HG03565 (cell line): ENCODE data around the gene ASB10.

Experiments used
- ATAC-seq: cut with Tn5 transposase; IDR thresholded peaks from one replicate; pipeline ENCODE4 v1.9.1; 2021; ENCODE audit warnings: mild to moderate bottlenecking, moderate library complexity; ENCODE audit not compliant: unreplicated experiment

Gene ASB10

DNA sequence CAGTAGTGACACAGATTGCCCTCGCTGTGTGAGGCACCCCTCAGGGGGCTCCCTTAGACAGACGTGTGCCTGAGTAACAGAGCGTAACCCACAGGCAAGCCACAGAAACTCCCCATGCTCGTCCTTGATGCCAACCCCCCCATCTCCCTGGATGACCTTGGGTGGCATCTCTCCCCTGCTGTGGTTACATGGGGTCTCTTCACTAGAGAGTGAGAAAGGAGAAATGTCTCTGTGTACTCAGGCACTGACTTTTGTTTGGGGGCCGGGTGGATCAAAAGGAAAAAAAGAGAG is 1.1 kb upstream of the ASB10 start:
- ATAC-seq = no peak

DNA sequence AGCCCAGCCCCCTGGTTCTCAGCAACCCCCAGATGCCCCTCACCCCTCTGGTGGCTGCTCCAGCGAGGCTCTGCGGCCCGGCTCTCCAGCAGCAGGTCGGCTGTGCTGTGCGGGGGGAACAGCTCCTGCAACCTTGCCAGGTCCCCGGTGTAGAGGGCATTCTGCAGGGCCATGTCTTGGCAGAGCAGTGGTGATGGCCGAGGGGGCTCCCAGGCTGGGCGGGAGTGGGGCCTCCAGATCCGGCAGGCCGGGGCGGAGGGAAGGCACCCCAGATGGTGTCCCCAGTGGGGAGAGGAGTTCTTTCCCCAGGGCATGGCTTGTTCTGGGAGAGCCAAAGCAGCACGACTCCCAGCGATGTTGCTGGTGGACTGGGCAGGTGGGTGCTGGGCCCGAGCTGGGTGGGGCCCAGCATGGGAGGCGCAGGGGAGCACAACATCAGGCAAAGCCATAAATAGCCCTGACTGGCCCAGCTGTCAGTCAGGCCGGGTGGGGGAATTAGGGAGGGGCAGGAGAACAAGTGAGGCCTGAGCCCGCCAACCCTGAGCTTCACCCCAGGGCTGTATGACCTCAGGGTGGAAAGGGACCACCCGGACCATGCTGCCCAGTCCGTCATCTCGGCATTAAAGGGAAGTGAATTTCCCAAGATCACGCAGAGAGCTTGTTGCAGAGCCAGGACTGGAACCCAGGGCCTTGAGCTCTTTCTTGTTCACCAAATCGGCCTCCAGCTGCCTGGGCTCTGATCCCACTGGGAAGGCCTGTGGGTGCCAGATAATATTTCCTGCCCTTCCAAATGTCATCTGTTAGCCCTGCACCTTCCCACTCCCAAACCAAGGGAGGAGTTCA is 580 bp upstream of the ASB10 start:
- ATAC-seq = no peak

DNA sequence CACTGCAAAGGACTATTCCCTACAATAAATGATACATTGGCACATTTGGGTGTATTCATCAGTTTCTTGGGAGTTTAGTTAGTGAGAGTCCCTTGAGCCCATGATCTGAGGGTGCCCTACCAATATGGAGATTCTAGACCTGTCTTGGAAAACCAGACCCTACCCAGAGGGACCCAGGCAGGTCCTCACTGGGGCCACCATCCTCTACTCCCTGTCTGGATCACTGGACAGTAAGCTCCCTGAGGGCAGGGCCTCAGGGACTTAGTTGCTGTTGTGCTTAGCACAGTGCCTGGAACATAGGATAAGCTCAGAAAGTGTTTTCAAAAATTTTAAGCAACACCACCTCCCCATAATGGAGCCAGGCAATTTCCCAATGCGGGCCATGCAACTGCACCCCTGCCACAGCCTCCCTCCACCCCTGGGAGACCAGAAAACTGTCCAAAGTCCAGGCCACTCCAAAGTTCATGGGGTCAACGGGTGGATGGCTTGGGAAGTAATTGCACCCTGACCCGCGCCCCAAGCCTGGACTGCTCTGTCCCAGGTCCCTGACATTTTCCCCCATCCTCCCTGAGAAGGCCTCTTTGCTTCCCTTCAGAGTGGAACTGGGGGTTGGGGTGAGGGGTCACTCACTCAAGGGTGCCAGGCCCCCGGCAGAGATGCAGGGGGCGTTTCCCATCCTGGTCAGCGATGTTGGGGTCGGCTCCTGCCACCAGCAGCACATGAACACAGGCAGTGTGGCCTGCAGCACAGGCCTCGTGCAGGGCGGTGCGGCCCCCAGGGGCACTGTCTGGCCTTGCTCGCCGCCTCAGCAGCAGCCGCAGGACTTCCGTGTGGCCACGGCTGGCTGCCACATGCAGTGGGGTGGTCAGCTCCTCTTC is 1.0 kb downstream of the ASB10 start:
- ATAC-seq = no peak

DNA sequence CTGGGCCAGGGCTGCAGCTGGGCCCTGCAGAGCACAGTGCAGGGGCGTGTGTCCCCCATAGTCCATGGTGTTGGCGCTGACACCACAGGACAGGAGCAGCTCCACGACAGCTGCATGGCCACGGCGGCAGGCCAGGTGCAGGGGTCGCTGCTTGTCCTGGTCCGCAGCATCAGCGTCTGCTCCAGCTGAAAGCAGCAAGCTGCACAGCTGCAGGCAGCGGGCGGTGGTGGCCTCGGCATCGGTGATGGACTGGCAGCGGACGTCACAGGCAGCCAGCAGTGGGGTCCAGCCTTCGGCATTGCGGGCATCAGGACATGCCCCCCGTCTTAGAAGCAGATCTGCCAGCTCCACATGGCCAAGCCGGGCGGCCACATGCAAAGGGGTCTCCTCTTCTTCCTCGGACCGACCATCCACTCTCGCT is 6.0 kb downstream of the ASB10 start:
- no peak for ATAC-seq

DNA sequence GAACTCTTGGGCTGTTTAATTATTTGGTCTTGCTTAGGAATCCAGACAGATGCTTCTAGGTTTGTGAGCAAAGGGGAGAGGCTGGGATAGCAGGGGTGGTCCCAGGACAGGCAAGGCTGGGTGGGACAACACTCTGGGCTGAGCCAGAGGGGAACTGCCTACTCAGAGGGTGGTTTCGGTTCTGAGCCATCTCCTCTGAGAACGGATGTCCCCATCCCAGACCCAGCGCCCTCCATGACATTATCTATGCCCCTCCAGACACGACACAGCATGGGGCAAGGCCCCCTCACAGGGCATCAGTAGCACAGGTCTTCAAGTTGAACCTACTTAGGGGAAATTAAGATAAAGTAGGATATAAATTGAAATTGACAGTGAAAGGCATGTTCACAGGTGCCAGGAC is 7.1 kb downstream of the ASB10 start:
- ATAC-seq = no peak

DNA sequence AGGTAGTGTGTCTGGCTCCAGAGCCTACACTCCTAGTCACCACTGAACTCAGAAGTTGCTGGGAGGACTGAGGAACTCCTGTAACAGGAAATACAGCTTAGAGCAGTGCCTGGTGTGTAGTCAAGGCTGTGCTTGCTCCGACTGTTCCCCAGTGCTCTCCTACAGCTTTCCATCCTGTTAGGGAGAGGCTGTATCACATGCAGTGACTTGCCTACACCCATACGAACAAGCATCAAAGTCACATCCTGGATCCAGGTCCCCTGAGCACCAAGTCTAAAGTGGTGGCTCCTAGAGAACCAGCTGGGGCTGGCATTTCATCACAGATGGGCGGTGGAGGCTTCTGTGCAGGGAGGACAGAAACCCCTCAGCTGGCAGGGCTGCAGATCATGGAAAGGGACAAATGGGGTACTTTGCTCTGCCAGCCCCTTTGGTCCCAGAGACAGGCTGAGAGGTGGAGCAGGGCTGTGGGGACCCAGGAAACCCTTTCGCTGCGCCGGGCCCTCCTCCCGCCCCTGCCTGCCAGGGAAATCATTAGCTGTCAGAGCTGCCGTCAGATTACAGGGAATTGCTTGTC is 7.7 kb downstream of the ASB10 start:
- no peak for ATAC-seq

DNA sequence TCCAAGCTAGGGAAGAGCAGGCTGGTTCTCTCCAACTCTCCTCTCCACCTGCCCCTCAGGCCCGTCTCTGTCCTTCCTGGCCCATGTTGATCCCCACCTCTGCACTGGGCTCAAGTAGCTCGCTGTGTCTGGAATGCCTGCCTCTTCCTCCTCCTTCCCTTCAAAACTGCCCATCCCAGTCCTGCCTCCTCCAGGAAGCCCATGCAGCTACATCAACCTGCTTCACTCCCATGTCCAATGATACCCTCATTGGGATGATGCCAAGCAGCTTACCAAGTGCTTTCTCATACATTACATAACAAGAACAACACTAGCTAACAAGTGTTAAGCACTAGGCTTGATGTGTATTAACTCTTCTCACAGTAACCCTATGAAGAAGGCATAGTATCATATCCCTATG is 8.2 kb downstream of the ASB10 start:
- ATAC-seq = no peak

DNA sequence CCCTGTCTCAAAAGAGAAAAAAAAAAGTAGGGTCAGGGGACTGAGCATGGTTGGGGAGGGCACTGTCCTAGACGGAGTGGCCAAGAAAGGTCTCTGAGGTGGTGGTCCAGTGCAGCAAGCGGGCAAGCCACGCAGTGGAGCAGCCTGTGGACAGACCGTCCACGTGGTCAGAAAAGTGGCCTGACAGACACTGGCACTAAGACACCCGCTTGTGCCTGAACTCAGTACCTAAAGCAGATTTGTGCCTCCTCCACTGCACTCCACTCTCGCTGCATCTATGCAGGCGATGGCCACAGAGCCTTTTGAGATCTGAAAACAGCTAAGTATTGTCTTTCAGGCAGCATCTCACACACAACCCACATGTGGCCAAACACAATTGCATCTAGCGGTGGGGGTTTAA is 8.8 kb downstream of the ASB10 start:
- ATAC-seq = no peak

DNA sequence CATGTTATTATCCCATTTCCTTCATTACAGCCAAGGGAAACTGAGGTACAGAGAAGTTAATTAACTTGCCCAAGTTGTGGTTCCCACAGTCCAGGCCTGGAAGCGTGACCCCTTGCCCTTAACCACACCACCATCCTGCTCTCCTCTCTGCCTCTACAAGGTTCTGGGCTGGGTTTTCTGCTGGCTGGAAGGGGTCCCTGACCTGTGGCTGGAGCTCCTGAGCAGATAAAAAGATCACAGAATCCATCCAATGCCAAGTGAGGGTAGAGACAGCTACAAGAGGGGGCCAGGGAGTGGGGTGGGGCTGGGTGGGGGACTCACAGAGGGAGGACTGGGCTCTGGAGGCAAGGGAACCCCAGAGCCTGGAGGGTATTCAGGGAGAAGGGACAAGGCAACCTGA is 9.7 kb downstream of the ASB10 start:
- no peak for ATAC-seq

DNA sequence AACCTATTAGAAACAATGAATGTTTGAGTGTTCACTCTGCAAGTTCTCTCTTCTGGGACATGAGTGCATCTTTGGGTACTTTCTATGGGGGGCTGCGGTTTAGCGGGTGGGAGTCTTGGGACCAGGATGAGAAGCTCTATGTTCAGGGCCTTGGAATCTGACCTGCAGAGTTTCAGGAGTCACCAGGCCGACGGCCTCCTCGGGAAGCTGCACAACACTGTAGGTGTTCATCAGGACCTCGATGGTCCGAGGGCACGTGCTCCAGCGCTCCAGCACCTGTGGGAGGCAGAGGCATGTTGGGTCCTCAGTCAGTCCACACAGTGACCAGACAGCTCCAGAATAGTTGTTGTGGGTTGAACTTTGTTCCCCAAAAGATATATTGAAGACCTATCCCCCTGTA is 10.6 kb downstream of the ASB10 start:
- ATAC-seq = no peak

DNA sequence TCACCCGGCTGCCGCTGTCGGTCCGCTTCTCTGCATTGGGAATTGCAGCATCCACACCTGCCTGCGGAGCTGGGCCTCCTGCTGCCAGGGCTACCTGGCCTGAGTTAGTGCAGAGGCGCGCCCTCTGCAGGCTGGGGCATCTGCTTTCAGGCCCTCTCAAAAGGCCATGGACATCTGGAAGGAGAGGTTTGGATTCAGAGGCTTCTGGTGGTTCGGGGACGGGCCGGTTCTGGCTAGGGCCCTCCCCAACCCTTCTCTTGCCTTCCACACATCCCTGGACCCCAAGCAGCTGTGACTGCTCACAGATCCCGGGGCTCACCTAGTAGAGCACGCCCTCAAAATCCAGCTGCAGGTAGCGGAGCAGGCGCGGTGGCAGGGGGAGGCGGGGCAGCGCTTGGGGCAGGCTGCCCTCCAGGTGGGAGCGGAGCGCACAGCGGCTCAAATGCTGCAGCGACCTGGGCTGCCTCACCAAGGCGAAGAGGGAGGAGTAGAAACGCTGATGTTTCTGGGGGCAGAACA is 11.2 kb downstream of the ASB10 start:
- ATAC-seq = no peak

DNA sequence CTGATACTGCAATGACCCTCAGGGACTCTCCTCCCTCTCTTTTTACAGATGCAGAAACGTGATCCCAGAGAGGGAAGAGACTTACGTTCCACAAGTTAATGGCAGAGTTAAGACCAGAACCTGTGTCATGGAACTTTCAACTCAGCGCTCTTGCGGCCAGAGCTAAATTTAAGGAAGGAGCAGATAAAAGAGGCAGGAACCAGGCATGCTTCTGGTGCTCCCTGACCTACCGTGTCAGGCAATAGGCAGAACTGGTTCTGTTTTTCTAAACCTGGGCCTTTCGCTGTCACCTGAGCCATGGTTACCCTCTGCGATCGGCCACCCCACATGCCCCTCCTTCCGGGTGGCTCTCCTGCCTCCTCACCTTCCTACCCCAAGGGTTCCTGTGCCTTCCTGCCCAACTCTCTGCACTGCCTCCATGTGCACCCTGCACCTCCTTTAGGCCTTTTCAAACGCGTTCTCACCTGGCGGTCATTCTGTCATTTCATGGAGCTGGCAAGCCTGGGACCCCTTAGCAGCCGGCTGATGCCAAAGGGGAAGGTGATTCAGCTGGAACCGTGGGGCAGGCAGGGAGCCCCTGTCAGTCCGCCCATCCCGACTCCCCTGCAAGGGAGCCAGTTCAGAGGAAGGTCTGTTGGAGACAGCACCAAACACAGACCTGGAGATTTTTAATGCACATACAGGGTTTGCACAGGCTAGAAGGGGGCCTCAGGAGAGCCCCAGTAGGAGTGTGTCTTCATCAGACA is 11.8 kb downstream of the ASB10 start:
- no peak for ATAC-seq

DNA sequence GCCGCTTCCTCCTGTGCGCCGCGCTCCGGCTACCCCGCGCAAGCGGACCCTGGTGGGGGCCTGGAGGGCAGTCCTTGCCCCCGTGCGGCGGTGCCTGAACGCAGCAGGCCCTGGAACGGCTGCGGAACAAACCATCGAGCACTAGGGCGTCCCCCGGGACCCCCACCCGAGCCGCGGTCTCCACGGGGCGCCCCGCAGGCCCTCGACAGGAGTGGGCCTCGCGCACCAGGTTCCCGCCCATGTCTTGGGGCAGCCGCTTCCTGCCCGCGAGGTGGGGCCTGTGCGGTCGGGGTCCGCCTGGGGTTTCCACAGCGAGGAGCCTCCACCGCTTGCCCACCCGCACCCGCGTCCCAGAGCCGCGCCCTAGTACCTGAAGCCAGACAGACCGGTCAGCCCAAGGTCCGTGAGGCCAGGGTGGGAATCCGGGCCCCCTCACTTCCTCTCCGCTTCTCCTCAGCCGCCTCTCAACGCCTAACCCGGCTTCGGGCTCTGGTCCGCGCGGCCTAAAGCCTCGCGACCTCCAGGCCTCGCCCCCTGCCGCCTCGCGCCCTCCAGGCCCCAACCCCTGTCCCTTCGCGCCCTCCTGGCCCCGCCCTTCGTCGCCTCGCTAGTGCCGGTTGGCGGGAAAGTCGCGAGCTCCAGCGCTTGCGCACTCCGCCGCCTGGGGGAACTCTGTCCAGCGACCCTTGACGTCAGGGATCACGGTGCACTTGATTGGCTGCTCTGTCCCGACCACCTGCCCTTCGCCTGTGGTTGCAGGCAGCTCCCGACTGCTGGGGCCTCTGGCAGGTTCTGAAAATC is 12.6 kb downstream of the ASB10 start:
- no peak for ATAC-seq

DNA sequence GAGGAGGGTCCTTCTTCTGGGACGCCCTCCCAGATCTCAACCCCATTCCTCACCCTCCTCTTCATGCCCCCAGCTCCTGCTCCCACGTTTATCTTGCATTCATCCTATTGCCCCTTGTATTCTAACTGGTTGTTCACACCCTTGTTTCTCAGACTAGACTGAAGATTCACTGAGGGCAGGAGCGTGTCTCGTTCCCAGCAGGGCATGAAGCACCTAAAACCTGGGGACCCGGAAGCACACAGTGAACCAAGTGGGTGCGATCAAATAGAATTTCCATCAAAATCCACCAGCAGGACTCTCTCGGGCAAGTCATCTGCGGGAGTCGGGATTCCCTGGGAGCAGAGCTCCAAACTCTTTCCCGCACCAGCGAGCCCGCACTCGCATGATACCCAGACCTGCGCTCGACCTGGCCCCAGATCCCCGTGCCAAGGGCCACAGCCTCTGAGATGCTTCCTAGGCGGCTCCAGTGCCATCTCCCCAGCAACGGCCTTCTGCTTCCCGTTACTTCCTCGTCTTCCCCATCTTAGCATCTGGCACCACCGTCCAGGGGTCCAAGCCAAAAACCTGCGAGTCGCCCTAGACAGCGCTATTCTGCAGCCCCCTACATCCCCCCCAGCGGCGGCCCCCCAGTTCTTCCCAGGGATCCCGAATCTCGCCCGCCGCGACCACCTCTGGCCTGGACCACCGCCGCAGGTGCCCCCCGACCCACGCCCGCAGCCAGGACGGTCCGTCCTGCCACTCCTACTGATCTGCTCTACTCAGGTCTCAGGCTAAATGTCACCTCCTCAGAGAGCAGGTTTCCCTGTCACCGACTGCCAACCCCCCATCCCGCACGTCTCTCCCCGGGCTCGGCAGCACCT is 13.4 kb downstream of the ASB10 start:
- ATAC-seq = no peak

DNA sequence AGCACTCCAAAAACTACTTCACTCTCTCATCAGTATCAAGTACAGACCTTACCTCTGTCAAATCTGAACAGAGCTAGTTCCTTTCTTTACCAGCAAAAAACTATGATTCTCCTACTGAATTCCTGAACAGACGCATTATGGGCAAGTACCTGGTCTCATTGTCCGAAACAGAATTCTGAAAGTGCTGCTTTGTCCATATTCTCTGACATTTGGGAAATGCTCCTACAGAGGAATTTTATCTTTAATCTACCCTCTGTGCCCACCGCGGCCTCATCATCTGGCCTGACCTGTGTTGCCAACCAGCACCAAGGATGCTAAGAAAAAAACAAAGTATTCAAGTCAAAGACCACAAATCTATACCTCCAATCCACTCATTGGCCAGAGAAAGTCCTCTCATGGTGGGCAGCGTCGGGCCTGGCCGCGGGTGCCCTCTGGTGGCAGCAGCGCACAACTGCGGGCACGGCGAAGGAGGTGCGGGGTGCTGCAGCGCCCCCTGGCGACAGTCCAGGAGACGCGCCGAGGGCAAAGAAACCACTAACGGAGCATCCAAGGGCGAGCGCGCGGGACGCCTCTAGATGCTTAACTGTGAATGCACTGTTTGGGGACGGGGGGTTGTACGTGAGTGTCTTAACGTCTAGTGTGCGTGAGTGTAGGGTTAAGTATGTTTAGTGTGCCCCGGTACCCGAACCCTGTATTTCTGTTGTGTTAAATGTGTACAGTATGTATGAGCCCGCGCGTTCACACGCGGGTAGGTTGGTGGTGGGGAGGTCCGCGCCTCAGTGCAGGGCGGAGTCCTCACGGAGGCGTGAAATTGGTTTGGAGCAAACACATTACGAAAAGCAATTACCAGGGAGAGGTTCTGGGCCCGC is 14.5 kb downstream of the ASB10 start:
- ATAC-seq = no peak

DNA sequence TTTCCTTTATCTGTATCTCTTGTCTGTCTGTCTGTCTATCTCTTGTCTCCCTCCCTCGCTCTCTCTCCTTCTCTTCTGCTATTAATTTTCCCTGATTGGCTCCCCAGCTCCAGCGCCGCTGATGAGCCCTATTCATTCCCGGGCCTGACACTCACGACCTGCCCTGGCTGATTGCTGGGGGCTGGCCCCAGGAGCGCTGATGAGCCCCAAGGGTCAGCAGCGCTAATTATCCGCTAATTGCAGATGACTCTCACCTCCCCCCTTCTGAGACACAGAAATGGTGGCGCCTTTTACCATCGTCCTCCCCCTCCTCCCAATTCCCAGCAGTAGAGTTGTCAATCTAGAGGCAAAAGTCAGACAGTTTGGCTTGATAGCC is 18.3 kb downstream of the ASB10 start:
- no peak for ATAC-seq

DNA sequence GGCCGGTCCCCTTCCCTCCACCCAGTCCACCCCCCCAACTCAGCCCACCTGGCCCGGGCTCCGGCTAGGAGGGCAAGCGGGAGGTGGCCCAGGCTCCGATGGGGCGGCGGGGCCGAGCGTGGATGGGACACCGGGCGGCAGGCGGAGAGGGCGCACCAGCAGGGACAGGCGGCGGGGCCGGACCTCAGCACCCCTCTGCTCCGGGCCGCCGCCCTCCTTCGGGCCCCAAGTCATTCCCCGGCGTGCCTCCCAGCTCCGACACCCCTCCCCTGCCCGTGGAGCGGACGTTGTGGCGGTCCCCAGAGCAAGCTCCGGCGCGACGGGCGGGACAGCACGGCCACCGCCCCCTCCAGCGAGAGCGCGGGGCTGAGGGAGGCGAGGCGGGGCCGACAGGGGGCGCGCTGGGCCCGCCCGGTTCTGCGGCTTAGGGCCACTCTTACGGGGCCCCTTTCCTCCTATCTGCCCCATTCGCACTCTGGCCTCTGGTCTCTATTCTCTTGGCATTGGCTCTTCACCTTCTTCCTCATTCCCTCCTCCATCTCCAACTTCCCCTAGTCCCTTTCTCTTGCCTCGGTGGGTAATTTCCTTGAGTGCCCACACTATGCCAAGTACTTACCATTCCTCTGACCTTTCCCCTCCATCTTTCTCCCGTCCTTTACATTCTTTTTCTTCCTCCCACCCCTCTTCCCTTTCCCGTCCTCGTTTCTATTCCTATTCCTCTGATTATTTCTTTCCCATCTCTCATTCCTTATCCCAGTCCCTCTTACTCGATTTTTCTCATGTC is 18.9 kb downstream of the ASB10 start:
- no peak for ATAC-seq
